GM18526 (cell line): ENCODE data around the gene DLAT.

Experiments used
- POLR2A ChIP-seq: IDR thresholded peaks from 3 replicates; pipeline ENCODE4 v1.6.1; 2011; ENCODE audit not compliant: insufficient read length; ENCODE audit errors: extremely low read depth

The DLAT gene

GRCh38 chr11:112024773-112025678 is at the start of gene DLAT:
Gene DLAT (plus strand): TSS chr11:112025408. CDS start chr11:112025473, 65 bp downstream.
- peak; percentile 83 for TF ChIP-seq POLR2A

- no peak for TF ChIP-seq POLR2A
These were observed 49.0 kb upstream of the DLAT start for GRCh38 chr11:111976119-111976766.

GRCh38 chr11:111976767-111977145 is 48.5 kb upstream of the DLAT start:
- TF ChIP-seq POLR2A = no peak

GRCh38 chr11:111977146-111978027 is 47.8 kb upstream of the DLAT start:
- no peak for TF ChIP-seq POLR2A

GRCh38 chr11:111978028-111978771 is 47.0 kb upstream of the DLAT start:
- no peak for TF ChIP-seq POLR2A

- TF ChIP-seq POLR2A = no peak
These were observed 45.1 kb upstream of the DLAT start for GRCh38 chr11:111980062-111980461.

- TF ChIP-seq POLR2A = no peak
These were observed 43.9 kb upstream of the DLAT start for GRCh38 chr11:111981270-111981669.

GRCh38 chr11:111982019-111982464 is 43.2 kb upstream of the DLAT start:
- no peak for TF ChIP-seq POLR2A

GRCh38 chr11:111982541-111983186 is 42.5 kb upstream of the DLAT start:
- TF ChIP-seq POLR2A = no peak

- no peak for TF ChIP-seq POLR2A
These were observed 41.8 kb upstream of the DLAT start for GRCh38 chr11:111983187-111983986.

GRCh38 chr11:111986589-111986988 is 38.6 kb upstream of the DLAT start:
- TF ChIP-seq POLR2A = no peak

GRCh38 chr11:111990381-111990780 is 34.8 kb upstream of the DLAT start:
- no peak for TF ChIP-seq POLR2A

- no peak for TF ChIP-seq POLR2A
These were observed 32.9 kb upstream of the DLAT start for GRCh38 chr11:111992206-111992855.
